ENCODE results near the gene TMPRSS5.
A peak's percentile ranks its signal among the peaks of the same experiment; 100 is the strongest.
"Not testable (repeated sequence)": the region's sequence is repeated elsewhere in the genome, so short reads cannot be mapped to it uniquely, and the experiment has no call there.

The TMPRSS5 gene

GRCh38 chr11:113697756-113698407, 8.2 kb downstream of the TMPRSS5 start:
- no peak for DNase-seq (ENCODE audit: low spot score)

GRCh38 chr11:113697111-113697510, 9.0 kb downstream of the TMPRSS5 start:
- DNase-seq (ENCODE audit: low spot score): no peak

- no peak for DNase-seq (ENCODE audit: low spot score)
These were observed 10.9 kb downstream of the TMPRSS5 start for GRCh38 chr11:113695207-113695606.

GRCh38 chr11:113694390-113694789, 11.7 kb downstream of the TMPRSS5 start:
- no peak for DNase-seq (ENCODE audit: low spot score)

- DNase-seq (ENCODE audit: low spot score): no peak
These were observed 13.1 kb downstream of the TMPRSS5 start for GRCh38 chr11:113693030-113693429.

GRCh38 chr11:113690619-113691569, 15.2 kb downstream of the TMPRSS5 start:
- peak; percentile 48 for DNase-seq (ENCODE audit: low spot score)

GRCh38 chr11:113689768-113690618, 16.1 kb downstream of the TMPRSS5 start:
- DNase-seq (ENCODE audit: low spot score): no peak

GRCh38 chr11:113685654-113686359, 20.3 kb downstream of the TMPRSS5 start:
- DNase-seq (ENCODE audit: low spot score): no peak

- DNase-seq (ENCODE audit: low spot score): no peak
These were observed 21.6 kb downstream of the TMPRSS5 start for GRCh38 chr11:113684496-113684895.

- no peak for DNase-seq (ENCODE audit: low spot score)
These were observed 22.5 kb downstream of the TMPRSS5 start for GRCh38 chr11:113683481-113684046.

GRCh38 chr11:113681711-113682413, 24.2 kb downstream of the TMPRSS5 start:
- no peak for DNase-seq (ENCODE audit: low spot score)

GRCh38 chr11:113681282-113681681, 24.8 kb downstream of the TMPRSS5 start:
- DNase-seq (ENCODE audit: low spot score): no peak

- DNase-seq (ENCODE audit: low spot score): no peak
These were observed 28.4 kb downstream of the TMPRSS5 start for GRCh38 chr11:113677685-113678084.

GRCh38 chr11:113675565-113675964, 30.5 kb downstream of the TMPRSS5 start:
- no peak for DNase-seq (ENCODE audit: low spot score)

- DNase-seq (ENCODE audit: low spot score): no peak
These were observed 31.0 kb downstream of the TMPRSS5 start for GRCh38 chr11:113675003-113675561.

GRCh38 chr11:113674397-113674685, 31.8 kb downstream of the TMPRSS5 start:
- no peak for DNase-seq (ENCODE audit: low spot score)

- DNase-seq (ENCODE audit: low spot score): no peak
These were observed 32.3 kb downstream of the TMPRSS5 start for GRCh38 chr11:113673550-113674396.

GRCh38 chr11:113671914-113672313, 34.2 kb downstream of the TMPRSS5 start:
- not testable (repeated sequence) for DNase-seq (ENCODE audit: low spot score)

- no peak for DNase-seq (ENCODE audit: low spot score)
These were observed 35.3 kb downstream of the TMPRSS5 start for GRCh38 chr11:113670831-113671215.
